Cardiac fibroblast (primary cell): ENCODE data around the gene GPC2.
A peak's percentile ranks its signal among the peaks of the same experiment; 100 is the strongest.

Source experiments
- DNase-seq, 2 donors: peaks; one replicate each; pipeline versions ENCODE4 v3.0.0 to v3.0.0-alpha.2; 2010; ENCODE audit warnings: low read depth in 2 of 2
- H3K4me3 ChIP-seq, 2 donors: replicated peaks in 1 of 2; 1 replicate in 1 of 2; 2 replicates in 1 of 2; pipeline ENCODE4 v1.5.1; 2011; ENCODE audit warnings: low read depth in 2 of 2, low read length in 2 of 2, mild to moderate bottlenecking in 2 of 2, moderate library complexity in 1 of 2
- CTCF ChIP-seq: IDR thresholded peaks from one replicate; pipeline ENCODE4 v1.5.1; 2011; ENCODE audit warnings: low read depth, mild to moderate bottlenecking, low read length, inconsistent platforms

The GPC2 gene

GRCh38 chr7:100166317-100166940 is 10.8 kb downstream of the GPC2 start:
- no peak overlapping the region for H3K4me3 ChIP-seq
- no peak for DNase-seq
- no peak for TF ChIP-seq CTCF

DNA sequence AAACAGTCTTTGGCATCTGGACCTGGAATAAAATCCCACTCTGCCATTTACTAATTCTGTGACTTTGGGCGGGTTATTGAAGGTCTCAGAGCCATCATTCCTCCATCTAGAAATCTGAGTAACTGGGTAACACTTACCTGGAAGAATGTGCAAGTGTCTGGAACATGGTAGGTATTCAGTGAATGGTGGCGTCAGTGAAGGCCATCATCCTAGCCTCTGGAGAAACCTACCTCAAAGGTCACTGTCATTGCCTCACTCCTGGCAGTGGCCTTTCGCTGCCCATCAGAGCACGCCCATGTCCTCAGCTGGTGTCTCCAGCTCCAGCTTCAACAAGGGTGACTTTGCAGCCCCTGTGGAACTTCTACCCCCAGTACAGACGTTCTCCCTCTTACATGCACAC is 13.3 kb downstream of the GPC2 start:
- DNase-seq, result no peak
- H3K4me3 ChIP-seq, result no peak overlapping the region
- TF ChIP-seq CTCF, result no peak

DNA sequence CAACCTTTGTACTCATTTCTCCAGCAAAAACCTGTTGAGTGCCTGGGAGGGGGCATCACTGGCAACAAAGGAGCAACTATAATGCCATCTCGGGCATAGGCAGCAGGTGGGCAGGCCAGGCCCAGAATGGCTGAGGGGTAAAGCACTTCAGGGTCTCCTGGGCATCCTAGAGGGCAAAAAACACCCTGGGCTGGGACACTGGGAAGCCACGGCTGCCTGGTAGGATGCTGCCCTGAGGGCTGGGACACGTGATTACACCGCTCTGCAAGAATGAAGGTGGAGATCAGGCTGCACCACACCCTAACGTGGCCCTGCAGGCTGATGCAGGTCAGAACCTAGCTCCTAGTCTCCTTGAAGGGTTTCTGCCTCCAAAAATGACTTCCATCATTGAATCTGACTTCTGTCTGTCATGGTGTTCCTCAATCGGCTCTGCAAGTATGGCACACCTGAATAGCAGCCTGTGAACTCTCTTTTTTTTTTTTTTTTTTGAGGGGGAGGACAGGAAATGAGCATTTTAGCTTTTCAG is 14.1 kb downstream of the GPC2 start:
- TF ChIP-seq CTCF, result no peak
- no peak for DNase-seq
- no peak overlapping the region for H3K4me3 ChIP-seq

DNA sequence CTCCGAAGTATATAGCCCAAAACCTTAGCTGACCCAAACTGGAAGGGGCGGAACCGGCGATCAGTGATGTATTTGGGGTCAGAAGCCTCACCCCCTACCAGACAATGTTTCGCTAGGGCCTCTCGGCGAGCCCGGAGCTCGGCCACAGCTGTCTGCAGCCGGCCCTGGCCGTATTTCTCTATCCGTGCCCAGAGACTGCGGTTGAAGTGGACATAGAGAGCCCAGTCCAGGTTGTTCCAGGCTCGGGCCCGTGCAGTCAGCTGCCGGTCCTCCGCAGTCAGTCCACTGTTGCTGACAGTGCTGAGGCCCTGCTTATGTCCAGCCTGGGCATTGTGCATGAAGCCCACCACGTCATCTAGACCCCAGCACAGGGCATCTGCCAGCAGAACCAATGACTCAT is 17.1 kb downstream of the GPC2 start:
- TF ChIP-seq CTCF, result no peak
- no peak for DNase-seq
- H3K4me3 ChIP-seq, result no peak overlapping the region

- peak overlapping the region; percentile 65 to 71 for H3K4me3 ChIP-seq
- TF ChIP-seq CTCF, result no peak
- DNase-seq, result peak in 1 of 2 donors; percentile 32
Observed at GRCh38 chr7:100159099-100159623, 18.0 kb downstream of the GPC2 start.

- peak within 1 kb of the TSS; percentile 65 to 71 for H3K4me3 ChIP-seq
- TF ChIP-seq CTCF, result no peak
- peak; percentile 79 to 89 for DNase-seq
Observed at GRCh38 chr7:100158229-100159098, 18.7 kb downstream of the GPC2 start, which contains the start of gene TRAPPC14. TRAPPC14 (minus strand) TSS chr7:100158723; CDS start chr7:100158499, 224 bp downstream.
